K562 (cell line): Measurements from ENCODE around the gene DNASE1L1. TPM values are rescaled to one million over a fixed set of nuclear protein-coding genes. Genes with fewer than 3 reads are reported as not detected.

Source experiments
- ATAC-seq: fragments of 200-7000 bp; cut with Tn5 transposase; 3 replicates; pipeline ENCODE4 v1.9.1; 2020; ENCODE audit warnings: moderate library complexity
- BruUV-seq: library from RNA; stranded (reverse); fragments of 400-500 nt; replicated peaks from 2 replicates; lab custom pipeline; 2021; lab: Mats Ljungman, UMichigan
- CTCF ChIA-PET: fragments of 300-600 bp; formaldehyde crosslinking; extraction: SDS; loops from one replicate; lab custom pipeline; 2021; ENCODE audit warnings: low intra/inter-chr PET ratio; lab: Yijun Ruan, JAX
- POLR2A ChIA-PET: fragments of 300-600, 350-650 bp; sonication (Branson Sonifier 250); formaldehyde crosslinking; extraction: SDS; loops from one replicate; lab custom pipeline; 2021; ENCODE audit warnings: antibody characterized with exemption, inconsistent platforms; lab: Yijun Ruan, JAX
- DNase-seq, 4 experiments: peaks; one replicate each; pipeline versions ENCODE4 v3.0.0 to v3.0.0-alpha.2; 2011 to 2018; ENCODE audit warnings: low spot score in 3 of 4, mixed read lengths in 3 of 4; ENCODE audit errors: extremely low read depth in 1 of 4
- FAIRE-seq: peaks from 2 replicates; lab custom pipeline; 2011; peaks lifted over from hg19 to GRCh38; lab: Jason Lieb, UNC
- H2AFZ ChIP-seq: 2 replicates; pipeline ENCODE4 v1.6.0; 2011; ENCODE audit warnings: low read depth, low read length, control low read depth, inconsistent platforms
- H3K27ac ChIP-seq: fragments of 200-600 bp; 3 replicates; pipeline ENCODE4 v1.8.0; 2011; ENCODE audit warnings: low read depth, mild to moderate bottlenecking, control low read depth, inconsistent platforms, low read length, moderate library complexity, mixed read lengths; ENCODE audit errors: extremely low read depth
- H3K27me3 ChIP-seq, 2 experiments: fragments of 300-600 bp in 1 of 2; 2 replicates in 1 of 2; 3 replicates in 1 of 2; pipeline versions ENCODE4 v1.6.0 to v1.8.0; 2011; ENCODE audit warnings: inconsistent platforms in 2 of 2, low read length in 2 of 2, mild to moderate bottlenecking in 1 of 2, mixed read lengths in 1 of 2, moderate library complexity in 1 of 2; ENCODE audit not compliant: control insufficient read depth in 2 of 2, insufficient read depth in 2 of 2
- H3K36me3 ChIP-seq: fragments of 300-600 bp; 3 replicates; pipeline ENCODE4 v1.8.0; 2011; ENCODE audit warnings: mild to moderate bottlenecking, low read length, inconsistent platforms; ENCODE audit not compliant: control insufficient read depth, insufficient read depth
- H3K4me1 ChIP-seq, 2 experiments: fragments of 200-600 bp in 1 of 2; replicated peaks in 1 of 2; 2 replicates in 1 of 2; 3 replicates in 1 of 2; pipeline versions ENCODE4 v1.5.1 to v1.8.0; 2011; ENCODE audit warnings: inconsistent platforms in 2 of 2, low read length in 2 of 2, mild to moderate bottlenecking in 1 of 2, mixed read lengths in 1 of 2, moderate library complexity in 1 of 2; ENCODE audit not compliant: control insufficient read depth in 2 of 2, insufficient read depth in 2 of 2
- H3K4me2 ChIP-seq: 2 replicates; pipeline ENCODE4 v1.6.1; 2011; ENCODE audit warnings: low read length, control low read depth, inconsistent platforms, mixed read lengths; ENCODE audit not compliant: insufficient read depth
- H3K4me3 ChIP-seq: fragments of 200-600 bp; sonication (generic), shearing (Covaris generic); 2 replicates; pipeline ENCODE4 v1.5.1; 2016; ENCODE audit warnings: control low read depth, inconsistent platforms
- H3K79me2 ChIP-seq: fragments of 200-600 bp; 3 replicates; pipeline ENCODE4 v1.8.0; 2011; ENCODE audit warnings: low read length, inconsistent platforms; ENCODE audit not compliant: control insufficient read depth, insufficient read depth
- H3K9ac ChIP-seq, 2 experiments: 2 replicates each; pipeline versions ENCODE4 v1.6.0 to v1.6.1; 2011; ENCODE audit warnings: low read depth in 2 of 2, low read length in 2 of 2, control low read depth in 1 of 2, inconsistent platforms in 1 of 2, mild to moderate bottlenecking in 1 of 2, mixed read lengths in 1 of 2; ENCODE audit not compliant: insufficient read depth in 1 of 2
- H3K9me1 ChIP-seq: one replicate; pipeline ENCODE4 v1.6.0; 2011; ENCODE audit warnings: inconsistent platforms, mild to moderate bottlenecking, low read length, moderate library complexity; ENCODE audit not compliant: control insufficient read depth, insufficient read depth
- H3K9me3 ChIP-seq: replicated peaks from 2 replicates; pipeline ENCODE4 v1.5.1; 2011; ENCODE audit warnings: low read depth, low read length, inconsistent platforms; ENCODE audit not compliant: control insufficient read depth, insufficient read depth
- H4K20me1 ChIP-seq: replicated peaks from 2 replicates; pipeline ENCODE4 v1.6.1; 2011; ENCODE audit warnings: low read length, inconsistent platforms, mixed read lengths; ENCODE audit not compliant: control insufficient read depth, insufficient read depth
- BCLAF1 ChIP-seq, 2 experiments: fragments of 450-650 bp in 1 of 2; IDR thresholded peaks; 2 replicates each; pipeline ENCODE4 v1.6.1; 2011 to 2017; ENCODE audit warnings: low read depth in 2 of 2, antibody characterized with exemption in 1 of 2, borderline replicate concordance in 1 of 2, low read length in 1 of 2, mild to moderate bottlenecking in 1 of 2, mixed read lengths in 1 of 2; ENCODE audit not compliant: control insufficient read depth in 1 of 2
- TOE1 ChIP-seq, 2 experiments: fragments of 450-650 bp in 1 of 2; sonication (generic) in 1 of 2; formaldehyde crosslinking in 1 of 2; IDR thresholded peaks; 2 replicates each; pipeline versions ENCODE4 v1.7.1 to v1.8.0; 2016 to 2022; ENCODE audit warnings: borderline replicate concordance in 2 of 2, mild to moderate bottlenecking in 2 of 2, antibody characterized with exemption in 1 of 2, inconsistent platforms in 1 of 2, low read depth in 1 of 2, missing genetic modification reagents in 1 of 2, moderate library complexity in 1 of 2
- WGBS: fragments of 100-300 bp; shearing (Covaris generic); methylation state at CpG from one replicate; pipeline ENCODE4 v1.1.6; 2016; ENCODE audit warnings: low coverage, mixed read lengths; ENCODE audit not compliant: insufficient coverage; ENCODE audit errors: missing lambda C conversion rate; 5-methylcytosine and 5-hydroxymethylcytosine counted together
- in situ Hi-C: fragments of 300-500 bp; cut with MboI; formaldehyde crosslinking; loops from 4 replicates; pipeline ENCODE4 v1.15.0; 2018; ENCODE audit warnings: inconsistent platforms, mixed read lengths
- intact Hi-C: fragments of 100-400 bp; cut with micrococcal nuclease; formaldehyde crosslinking; loops from 2 replicates; pipeline ENCODE4 v1.14.2; 2022
- polyA plus RNA-seq, 8 experiments: library from polyadenylated mRNA; depleted of rRNA in 4 of 8; stranded (reverse) in 5 of 8; unstranded in 3 of 8; fragments of >200 nt; fragmentation: Nextera tagmentation in 2 of 8; fragmentation: Illumina TruSeq in 1 of 8; extraction: Ambion mirVana in 2 of 8; extraction: Trizol in 1 of 8; gene quantifications; 2 replicates each; pipeline versions ENCODE4 v1.2.1 to v1.2.3, GENCODE V29; 2011 to 2014; ENCODE audit warnings: inconsistent platforms in 1 of 8, missing spikeins in 1 of 8
- total RNA-seq, 7 experiments: library from RNA; depleted of rRNA in 6 of 7; stranded (reverse); fragments of >200 nt in 6 of 7; fragmentation: Illumina TruSeq in 2 of 7; extraction: Trizol in 2 of 7; gene quantifications; 2 replicates each; pipeline versions ENCODE4 v1.2.1 to v1.2.3, GENCODE V29; 2011 to 2021; ENCODE audit warnings: low replicate concordance in 1 of 7
- TF ChIP-seq, protein P1 (sequence below), 2 experiments: fragments of 450-650 bp; IDR thresholded peaks; 2 replicates each; pipeline ENCODE4 v1.6.1; 2016; ENCODE audit warnings: mild to moderate bottlenecking in 2 of 2, borderline replicate concordance in 1 of 2, low read depth in 1 of 2, moderate library complexity in 1 of 2
- TF ChIP-seq, protein P2 (sequence below): sonication (generic); formaldehyde crosslinking; IDR thresholded peaks from 2 replicates; pipeline ENCODE4 v1.8.0; 2022; ENCODE audit warnings: mild to moderate bottlenecking, low read depth, missing genetic modification reagents

The DNASE1L1 gene
- total and polyA plus RNA-seq, 9 of the 15 experiments (the other 6 are each of a cell fraction or from before 2014, with no cell fraction given): 0.73 to 12.6 (median 7.9) TPM

- Histone ChIP-seq H3K27me3 (no peaks in the 10 kb centered on the region), H3K36me3 (peaks cover 35% of the 10 kb centered on the region), H3K27ac (peak overlapping the region; percentile 97), H3K4me1 (peaks cover 5 to 20% of the 10 kb centered on the region in 2 experiments; a peak in 3 of 5 replicates), H3K79me2 (peaks cover 42% of the 10 kb centered on the region), H3K9me1 (no peaks in the 10 kb centered on the region), H3K9me3 (no peaks in the 10 kb centered on the region; the same call in 1 of the 2 replicates), H3K4me3 (peak overlapping the region; percentile 64), H2AFZ (no peak overlapping the region), H4K20me1 (peaks cover 13% of the 10 kb centered on the region), H3K9ac (peak overlapping the region; percentile 95 to 98), H3K4me2 (peak overlapping the region; percentile 97)
- no TSS peak for BruUV-seq
- ChIA-PET CTCF (interaction anchor here (0.5 to 3.3 kb wide), 2 partner anchors 135 to 139 kb away, joined by 3 to 17 read pairs; no protein-coding TSS in a partner anchor), POLR2A (interaction anchor here (0.6 to 6.0 kb wide), 17 partner anchors 10 to 142 kb away, joined by 3 to 85 read pairs (median 5); partner anchors contain the start of genes ATP6AP1, DNASE1L1 and TAFAZZIN)
- intact Hi-C loops: loop anchor here (5.0 kb wide), 1 partner anchor 88 kb away; the partner anchor contains the start of gene UBL4A
- no peak for ATAC-seq
- peak in 2 of 4 experiments; percentile 32 to 33 for DNase-seq
- WGBS: 12% methylated on average over 12 of the region's 14 CpGs
- peak; percentile 51 for FAIRE-seq
- in situ Hi-C loops: loop anchor here (10.0 kb wide), 1 partner anchor 135 kb away; no protein-coding TSS in a partner anchor
- TF ChIP-seq, protein P1, sequence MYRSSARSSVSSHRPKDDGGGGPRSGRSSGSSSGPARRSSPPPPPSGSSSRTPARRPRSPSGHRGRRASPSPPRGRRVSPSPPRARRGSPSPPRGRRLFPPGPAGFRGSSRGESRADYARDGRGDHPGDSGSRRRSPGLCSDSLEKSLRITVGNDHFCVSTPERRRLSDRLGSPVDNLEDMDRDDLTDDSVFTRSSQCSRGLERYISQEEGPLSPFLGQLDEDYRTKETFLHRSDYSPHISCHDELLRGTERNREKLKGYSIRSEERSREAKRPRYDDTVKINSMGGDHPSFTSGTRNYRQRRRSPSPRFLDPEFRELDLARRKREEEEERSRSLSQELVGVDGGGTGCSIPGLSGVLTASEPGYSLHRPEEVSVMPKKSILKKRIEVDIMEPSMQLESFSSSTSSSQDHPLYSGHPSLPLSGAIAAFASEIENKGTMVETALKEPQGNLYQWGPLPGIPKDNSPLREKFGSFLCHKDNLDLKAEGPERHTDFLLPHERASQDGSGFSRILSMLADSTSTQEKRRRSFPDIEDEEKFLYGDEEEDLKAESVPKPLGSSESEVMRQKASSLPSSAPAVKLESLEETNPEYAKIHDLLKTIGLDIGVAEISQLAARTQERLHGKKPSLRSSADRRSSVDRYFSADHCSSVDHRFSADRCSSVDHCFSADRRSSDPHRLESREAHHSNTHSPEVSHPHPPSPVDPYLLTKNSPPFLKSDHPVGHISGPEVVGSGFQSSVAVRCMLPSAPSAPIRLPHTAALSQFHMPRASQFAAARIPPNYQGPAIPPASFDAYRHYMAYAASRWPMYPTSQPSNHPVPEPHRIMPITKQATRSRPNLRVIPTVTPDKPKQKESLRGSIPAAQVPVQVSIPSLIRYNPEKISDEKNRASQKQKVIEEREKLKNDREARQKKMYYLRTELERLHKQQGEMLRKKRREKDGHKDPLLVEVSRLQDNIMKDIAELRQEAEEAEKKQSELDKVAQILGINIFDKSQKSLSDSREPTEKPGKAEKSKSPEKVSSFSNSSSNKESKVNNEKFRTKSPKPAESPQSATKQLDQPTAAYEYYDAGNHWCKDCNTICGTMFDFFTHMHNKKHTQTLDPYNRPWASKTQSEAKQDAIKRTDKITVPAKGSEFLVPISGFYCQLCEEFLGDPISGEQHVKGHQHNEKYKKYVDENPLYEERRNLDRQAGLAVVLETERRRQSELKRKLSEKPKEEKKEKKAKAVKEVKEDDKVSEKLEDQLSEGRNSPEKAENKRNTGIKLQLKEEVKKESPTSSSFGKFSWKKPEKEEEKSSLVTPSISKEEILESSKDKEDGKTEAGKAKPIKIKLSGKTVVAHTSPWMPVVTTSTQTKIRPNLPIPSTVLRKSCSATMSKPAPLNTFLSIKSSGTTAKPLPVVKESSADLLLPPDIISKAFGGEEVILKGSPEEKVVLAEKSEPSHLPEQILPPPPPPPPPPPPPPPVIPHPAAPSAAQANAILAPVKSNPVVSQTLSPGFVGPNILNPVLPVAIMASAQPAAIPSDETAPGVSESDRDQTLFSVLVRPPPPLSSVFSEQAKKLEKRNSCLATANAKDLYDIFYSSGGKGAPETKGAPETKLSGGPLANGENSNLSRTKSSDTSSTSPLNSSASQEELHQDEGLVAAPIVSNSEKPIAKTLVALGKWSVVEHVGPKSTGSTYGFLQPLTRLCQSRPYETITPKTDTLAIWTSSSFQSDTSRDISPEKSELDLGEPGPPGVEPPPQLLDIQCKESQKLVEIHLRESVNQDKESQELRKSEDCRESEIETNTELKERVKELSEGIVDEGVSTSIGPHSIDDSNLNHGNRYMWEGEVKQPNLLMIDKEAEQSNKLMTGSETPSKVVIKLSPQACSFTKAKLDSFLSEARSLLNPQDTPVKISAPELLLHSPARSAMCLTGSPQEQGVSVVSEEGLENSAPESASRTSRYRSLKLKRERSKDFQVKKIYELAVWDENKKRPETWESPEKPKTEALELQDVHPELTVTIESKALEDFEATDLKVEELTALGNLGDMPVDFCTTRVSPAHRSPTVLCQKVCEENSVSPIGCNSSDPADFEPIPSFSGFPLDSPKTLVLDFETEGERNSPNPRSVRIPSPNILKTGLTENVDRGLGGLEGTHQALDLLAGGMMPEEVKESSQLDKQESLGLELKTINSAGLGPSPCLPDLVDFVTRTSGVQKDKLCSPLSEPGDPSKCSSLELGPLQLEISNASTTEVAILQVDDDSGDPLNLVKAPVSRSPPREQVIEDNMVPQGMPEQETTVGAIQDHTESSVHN (IDR thresholded peaks at IDR 0.05; ENCODE audit: borderline replicate concordance in 1 of 2, low read depth in 1 of 2): no peak
- TF ChIP-seq TOE1 (IDR thresholded peaks at IDR 0.05; ENCODE audit: borderline replicate concordance) (no peak), TOE1 (CRISPR knock-in tag; IDR thresholded peaks at IDR 0.05; ENCODE audit: borderline replicate concordance, low read depth) (no peak), BCLAF1 (IDR thresholded peaks at IDR 0.05; ENCODE audit: borderline replicate concordance in 1 of 2, control insufficient read depth in 1 of 2, low read depth in 2 of 2, low read length in 1 of 2) (peak in 1 of 2 experiments; percentile 25; a peak in 1 of 4 replicates)
- TF ChIP-seq, protein P2, sequence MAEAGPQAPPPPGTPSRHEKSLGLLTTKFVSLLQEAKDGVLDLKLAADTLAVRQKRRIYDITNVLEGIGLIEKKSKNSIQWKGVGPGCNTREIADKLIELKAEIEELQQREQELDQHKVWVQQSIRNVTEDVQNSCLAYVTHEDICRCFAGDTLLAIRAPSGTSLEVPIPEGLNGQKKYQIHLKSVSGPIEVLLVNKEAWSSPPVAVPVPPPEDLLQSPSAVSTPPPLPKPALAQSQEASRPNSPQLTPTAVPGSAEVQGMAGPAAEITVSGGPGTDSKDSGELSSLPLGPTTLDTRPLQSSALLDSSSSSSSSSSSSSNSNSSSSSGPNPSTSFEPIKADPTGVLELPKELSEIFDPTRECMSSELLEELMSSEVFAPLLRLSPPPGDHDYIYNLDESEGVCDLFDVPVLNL: no peak
Observed at GRCh38 chrX:154399527-154400368, 9.3 kb downstream of the DNASE1L1 start.
